ENCODE data around the gene SLC43A2.

- TF ChIP-seq, protein P1, sequence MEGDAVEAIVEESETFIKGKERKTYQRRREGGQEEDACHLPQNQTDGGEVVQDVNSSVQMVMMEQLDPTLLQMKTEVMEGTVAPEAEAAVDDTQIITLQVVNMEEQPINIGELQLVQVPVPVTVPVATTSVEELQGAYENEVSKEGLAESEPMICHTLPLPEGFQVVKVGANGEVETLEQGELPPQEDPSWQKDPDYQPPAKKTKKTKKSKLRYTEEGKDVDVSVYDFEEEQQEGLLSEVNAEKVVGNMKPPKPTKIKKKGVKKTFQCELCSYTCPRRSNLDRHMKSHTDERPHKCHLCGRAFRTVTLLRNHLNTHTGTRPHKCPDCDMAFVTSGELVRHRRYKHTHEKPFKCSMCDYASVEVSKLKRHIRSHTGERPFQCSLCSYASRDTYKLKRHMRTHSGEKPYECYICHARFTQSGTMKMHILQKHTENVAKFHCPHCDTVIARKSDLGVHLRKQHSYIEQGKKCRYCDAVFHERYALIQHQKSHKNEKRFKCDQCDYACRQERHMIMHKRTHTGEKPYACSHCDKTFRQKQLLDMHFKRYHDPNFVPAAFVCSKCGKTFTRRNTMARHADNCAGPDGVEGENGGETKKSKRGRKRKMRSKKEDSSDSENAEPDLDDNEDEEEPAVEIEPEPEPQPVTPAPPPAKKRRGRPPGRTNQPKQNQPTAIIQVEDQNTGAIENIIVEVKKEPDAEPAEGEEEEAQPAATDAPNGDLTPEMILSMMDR (IDR thresholded peaks at IDR 0.05; ENCODE audit: low read length): no peak
- no peak for TF ChIP-seq EZH2 (optimal IDR thresholded peaks at IDR 0.05; ENCODE audit: low read depth, low read length)
Observed at GRCh38 chr17:1638171-1638590, 9.5 kb upstream of the SLC43A2 start.

Data from MM.1S (cell line).